Neuron (in vitro differentiated cells): Measurements from ENCODE around the gene IL10.

Experiments used
- H2AFZ ChIP-seq: one replicate; pipeline ENCODE4 v1.6.1; 2013; ENCODE audit warnings: low read depth, mild to moderate bottlenecking, inconsistent platforms, low read length, moderate library complexity
- H3K27me3 ChIP-seq: one replicate; pipeline ENCODE4 v1.6.1; 2013; ENCODE audit warnings: low read length; ENCODE audit not compliant: insufficient read depth
- H3K36me3 ChIP-seq: one replicate; pipeline ENCODE4 v1.6.1; 2013; ENCODE audit warnings: low read length; ENCODE audit not compliant: insufficient read depth
- H3K4me1 ChIP-seq: one replicate; pipeline ENCODE4 v1.6.1; 2013; ENCODE audit warnings: low read length; ENCODE audit not compliant: insufficient read depth
- H3K4me3 ChIP-seq: 2 replicates; pipeline ENCODE4 v1.5.1; 2013; ENCODE audit warnings: mild to moderate bottlenecking, low read length, moderate library complexity
- H3K9me3 ChIP-seq: one replicate; pipeline ENCODE4 v1.6.1; 2013; ENCODE audit warnings: low read length

IL10 gene

GRCh38 chr1:206800891-206801290 lies 28.6 kb upstream of the IL10 start:
- no peaks in the 10 kb centered on the region for H3K9me3 ChIP-seq
- H3K36me3 ChIP-seq, result no peaks in the 10 kb centered on the region
- no peak overlapping the region for H2AFZ ChIP-seq
- no peaks in the 10 kb centered on the region for H3K4me1 ChIP-seq
- H3K4me3 ChIP-seq, result no peak overlapping the region
- peaks cover 15% of the 10 kb centered on the region for H3K27me3 ChIP-seq

- Histone ChIP-seq H3K4me1 (no peaks in the 10 kb centered on the region), H3K36me3 (no peaks in the 10 kb centered on the region), H2AFZ (no peak overlapping the region), H3K4me3 (no peak overlapping the region), H3K27me3 (peaks cover 16% of the 10 kb centered on the region), H3K9me3 (no peaks in the 10 kb centered on the region)
These were observed 28.1 kb upstream of the IL10 start for GRCh38 chr1:206800411-206800810.

- Histone ChIP-seq H3K4me3 (no peak overlapping the region), H3K4me1 (no peaks in the 10 kb centered on the region), H2AFZ (no peak overlapping the region), H3K9me3 (no peaks in the 10 kb centered on the region), H3K27me3 (peaks cover 18% of the 10 kb centered on the region), H3K36me3 (no peaks in the 10 kb centered on the region)
These were observed 27.0 kb upstream of the IL10 start for GRCh38 chr1:206799311-206799710.

GRCh38 chr1:206798384-206798996 lies 26.2 kb upstream of the IL10 start:
- no peak overlapping the region for H2AFZ ChIP-seq
- H3K4me3 ChIP-seq, result no peak overlapping the region
- no peaks in the 10 kb centered on the region for H3K4me1 ChIP-seq
- H3K36me3 ChIP-seq, result no peaks in the 10 kb centered on the region
- H3K27me3 ChIP-seq, result peaks cover 15% of the 10 kb centered on the region
- no peaks in the 10 kb centered on the region for H3K9me3 ChIP-seq

- no peaks in the 10 kb centered on the region for H3K4me1 ChIP-seq
- H3K27me3 ChIP-seq, result peaks cover 8% of the 10 kb centered on the region
- H2AFZ ChIP-seq, result no peak overlapping the region
- H3K4me3 ChIP-seq, result no peak overlapping the region
- H3K9me3 ChIP-seq, result no peaks in the 10 kb centered on the region
- no peaks in the 10 kb centered on the region for H3K36me3 ChIP-seq
These were observed 25.5 kb upstream of the IL10 start for GRCh38 chr1:206797534-206798383.

DNA sequence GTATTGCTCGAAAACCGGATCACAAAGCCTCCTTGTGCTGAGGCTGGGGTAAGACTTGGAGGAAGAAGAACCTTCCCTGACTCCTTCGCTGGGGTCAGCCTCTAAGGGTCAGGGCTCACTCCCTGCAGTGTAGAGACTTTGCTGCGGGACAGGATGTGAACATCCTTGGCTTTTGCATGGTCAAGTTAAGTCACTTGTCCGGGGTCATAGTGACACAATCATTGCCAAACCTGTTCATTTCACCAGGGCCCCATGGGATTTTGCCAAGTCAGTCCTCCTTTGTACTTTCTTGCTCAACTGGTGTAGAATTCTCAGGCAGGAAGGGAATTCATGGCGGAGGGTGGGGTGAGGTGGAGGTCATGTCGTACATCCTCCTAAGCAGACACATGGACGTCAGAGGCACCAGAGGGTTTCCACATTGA lies 24.7 kb upstream of the IL10 start:
- H3K4me1 ChIP-seq, result no peaks in the 10 kb centered on the region
- H3K36me3 ChIP-seq, result no peaks in the 10 kb centered on the region
- H3K27me3 ChIP-seq, result peaks cover 8% of the 10 kb centered on the region
- no peak overlapping the region for H3K4me3 ChIP-seq
- H2AFZ ChIP-seq, result no peak overlapping the region
- H3K9me3 ChIP-seq, result no peaks in the 10 kb centered on the region

DNA sequence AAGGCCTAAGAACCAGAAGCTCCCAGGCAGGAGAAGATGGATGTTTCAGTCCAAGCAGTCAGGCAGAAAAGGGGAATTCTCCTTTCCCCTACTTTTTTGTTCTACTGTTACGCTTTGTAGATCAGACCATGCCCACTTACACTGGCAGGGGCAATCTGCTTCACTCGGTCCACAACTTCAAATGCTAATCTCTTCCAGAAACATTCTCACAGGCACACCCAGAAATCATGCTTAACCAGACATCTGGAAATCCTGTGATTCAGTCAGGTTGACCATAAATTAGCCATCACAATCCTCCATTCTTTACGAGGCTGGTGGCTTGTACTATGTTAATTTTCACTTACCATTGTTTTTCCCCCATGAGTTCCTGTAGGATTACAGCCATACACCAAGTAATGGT lies 23.8 kb upstream of the IL10 start:
- Histone ChIP-seq H2AFZ (no peak overlapping the region), H3K4me3 (no peak overlapping the region), H3K27me3 (peaks cover 4% of the 10 kb centered on the region), H3K9me3 (no peaks in the 10 kb centered on the region), H3K4me1 (no peaks in the 10 kb centered on the region), H3K36me3 (no peaks in the 10 kb centered on the region)

DNA sequence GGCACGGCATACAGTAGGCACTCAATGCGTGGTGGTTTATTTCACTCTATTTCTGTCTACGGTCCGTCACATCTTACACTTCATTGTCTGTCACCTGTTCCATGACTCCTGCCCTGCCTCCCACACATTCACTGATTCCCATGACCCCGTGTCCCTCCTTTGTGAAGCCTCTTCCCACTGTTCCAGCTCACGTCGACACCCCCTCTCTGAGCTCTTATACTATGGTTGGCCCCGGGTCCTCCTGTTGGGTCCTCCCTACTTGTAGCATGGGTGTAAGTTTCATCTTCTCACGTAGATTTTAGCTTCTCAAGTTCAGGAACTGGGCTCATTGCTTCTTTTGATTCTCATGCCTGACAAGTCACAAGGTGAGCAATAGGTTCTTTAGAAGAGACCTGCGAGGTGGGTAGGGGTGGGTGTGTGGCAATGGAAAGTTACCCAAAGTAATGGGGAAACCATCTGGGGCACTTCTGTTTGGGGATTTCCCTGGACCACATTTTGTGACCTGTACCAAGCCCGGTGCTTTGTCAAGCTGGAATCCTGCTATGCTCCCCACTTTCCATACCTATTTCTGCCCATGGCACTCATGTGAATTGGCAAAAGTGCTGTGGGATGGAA lies 22.1 kb upstream of the IL10 start:
- no peak overlapping the region for H2AFZ ChIP-seq
- no peaks in the 10 kb centered on the region for H3K4me1 ChIP-seq
- no peak overlapping the region for H3K4me3 ChIP-seq
- no peaks in the 10 kb centered on the region for H3K9me3 ChIP-seq
- H3K36me3 ChIP-seq, result no peaks in the 10 kb centered on the region
- peaks cover 10% of the 10 kb centered on the region for H3K27me3 ChIP-seq

GRCh38 chr1:206793620-206794019 lies 21.3 kb upstream of the IL10 start:
- Histone ChIP-seq H3K36me3 (no peaks in the 10 kb centered on the region), H3K27me3 (peaks cover 10% of the 10 kb centered on the region)

DNA sequence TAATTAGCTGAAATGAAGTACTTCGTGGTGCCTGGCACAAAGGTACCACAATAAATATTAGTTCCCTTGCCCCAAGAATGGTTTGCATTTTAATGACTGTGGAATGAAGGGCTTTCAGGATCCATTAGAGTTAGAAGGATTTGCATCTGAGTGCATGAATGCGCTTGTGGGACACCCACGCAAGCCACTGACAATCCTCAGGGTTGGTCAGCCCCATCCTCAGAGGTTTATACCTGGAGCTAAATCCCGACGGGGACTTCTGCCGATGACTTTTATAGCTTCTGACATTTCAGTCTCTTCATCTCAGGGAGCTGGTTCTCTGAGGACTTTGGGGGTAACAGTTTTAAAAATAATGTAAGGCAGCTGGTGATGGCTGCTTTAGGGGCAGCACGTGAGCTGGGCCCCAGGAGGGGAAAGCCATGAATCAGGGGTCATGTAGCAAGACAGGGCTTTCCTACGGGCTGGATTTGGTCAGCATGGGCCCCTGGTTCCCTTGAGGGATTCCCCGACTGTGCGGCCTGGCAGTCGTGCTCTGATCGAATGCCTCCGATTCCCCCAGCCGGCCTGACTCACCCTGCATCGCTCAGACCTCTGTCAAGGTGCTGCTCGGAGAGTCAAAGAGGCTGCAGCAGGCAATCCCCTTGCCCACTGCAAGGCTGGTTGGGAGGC lies 20.8 kb upstream of the IL10 start:
- Histone ChIP-seq H3K36me3 (no peaks in the 10 kb centered on the region), H2AFZ (no peak overlapping the region), H3K4me3 (no peak overlapping the region), H3K27me3 (peaks cover 10% of the 10 kb centered on the region), H3K4me1 (no peaks in the 10 kb centered on the region), H3K9me3 (no peaks in the 10 kb centered on the region)

More at GRCh38 chr1:206793620-206794019, 21.3 kb upstream of the IL10 start:
- H3K4me1 ChIP-seq, result no peaks in the 10 kb centered on the region
- H2AFZ ChIP-seq, result no peak overlapping the region
- H3K9me3 ChIP-seq, result no peaks in the 10 kb centered on the region
- no peak overlapping the region for H3K4me3 ChIP-seq

DNA sequence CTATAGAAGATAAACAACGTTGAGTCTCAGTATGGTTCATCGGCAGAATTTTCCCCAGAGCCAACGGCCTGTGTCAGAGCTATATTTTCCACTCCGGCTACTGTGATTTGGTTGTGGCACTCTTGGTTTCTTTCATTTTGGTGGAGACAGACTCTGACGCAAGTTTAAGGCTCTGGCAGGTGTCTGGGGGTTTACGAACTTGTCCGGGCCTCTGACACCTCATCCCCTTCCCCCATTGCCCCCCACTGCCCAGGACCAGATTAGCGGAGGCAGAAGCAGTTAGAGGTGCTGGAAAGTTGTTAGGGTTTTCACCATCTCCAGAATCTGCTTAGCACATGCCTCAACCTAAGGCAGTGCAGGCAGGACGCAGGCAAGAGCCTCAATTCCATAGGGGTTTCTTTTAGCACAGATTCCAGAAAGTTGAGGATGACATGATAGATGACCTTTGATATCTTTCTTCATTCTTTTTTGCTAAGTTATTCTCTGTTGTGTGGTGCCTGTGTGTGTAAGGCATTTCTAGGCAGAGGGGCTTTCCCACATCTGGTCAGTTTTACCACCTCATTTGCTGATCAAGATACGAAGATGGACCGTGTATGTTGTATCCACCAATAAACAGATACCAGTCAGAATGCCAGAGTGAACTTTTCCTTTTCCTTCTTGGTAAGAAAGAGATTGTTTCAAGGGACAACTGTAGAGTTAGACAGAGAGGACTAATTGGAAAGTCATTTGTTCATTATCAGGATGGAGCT lies 18.4 kb upstream of the IL10 start:
- Histone ChIP-seq H3K4me1 (no peaks in the 10 kb centered on the region), H3K9me3 (no peaks in the 10 kb centered on the region), H3K27me3 (peaks cover 24% of the 10 kb centered on the region), H3K4me3 (no peak overlapping the region), H2AFZ (no peak overlapping the region), H3K36me3 (no peaks in the 10 kb centered on the region)

DNA sequence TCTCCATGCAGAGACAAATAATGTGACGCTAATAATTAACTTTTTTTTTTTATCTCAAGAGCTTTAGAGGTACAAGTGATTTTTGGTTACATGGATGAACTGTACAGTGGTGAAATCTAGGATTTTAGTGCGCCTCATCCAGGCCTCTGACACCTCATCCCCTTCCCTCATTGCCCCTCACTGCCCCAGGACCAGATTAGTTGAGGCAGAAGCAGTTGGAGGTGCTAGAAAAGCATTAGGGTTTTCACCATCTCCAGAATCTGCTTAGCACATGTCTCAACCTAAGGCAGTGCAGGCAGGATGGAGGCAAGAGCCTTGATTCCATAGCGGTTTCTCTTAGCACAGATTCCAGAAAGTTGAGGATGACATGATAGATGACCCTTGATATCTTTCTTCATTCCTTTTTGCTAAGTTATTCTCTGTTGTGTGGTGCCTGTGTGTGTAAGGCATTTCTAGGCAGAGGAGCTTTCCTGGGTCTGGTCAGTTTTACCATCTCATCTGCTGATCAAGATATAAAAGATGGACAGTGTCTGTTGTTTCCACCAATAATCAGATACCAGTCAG lies 16.3 kb upstream of the IL10 start:
- Histone ChIP-seq H3K27me3 (peaks cover 27% of the 10 kb centered on the region), H2AFZ (no peak overlapping the region), H3K36me3 (no peaks in the 10 kb centered on the region), H3K4me3 (no peak overlapping the region), H3K9me3 (no peaks in the 10 kb centered on the region), H3K4me1 (no peaks in the 10 kb centered on the region)
